GM18951 (cell line): ENCODE results near the gene KRT79.

ENCODE experiments used
- POLR2A ChIP-seq: IDR thresholded peaks from 4 replicates; pipeline ENCODE4 v1.6.1; 2011; ENCODE audit warnings: mild to moderate bottlenecking; ENCODE audit not compliant: insufficient read length, insufficient read depth; ENCODE audit errors: extremely low read depth
- in situ Hi-C: fragments of 300-500 bp; cut with MboI; formaldehyde crosslinking; loops from one replicate; pipeline ENCODE4 v1.12.0; 2022; ENCODE audit warnings: low sequenced_read_pairs, mixed read lengths, inconsistent platforms; ENCODE audit not compliant: unreplicated experiment

Gene KRT79

GRCh38 chr12:52850681-52851080, 16.6 kb upstream of the KRT79 start:
- TF ChIP-seq POLR2A, result no peak
- in situ Hi-C loops, result no loop called here

GRCh38 chr12:52849511-52849910, 15.4 kb upstream of the KRT79 start:
- no peak for TF ChIP-seq POLR2A
- in situ Hi-C loops, result no loop called here

- TF ChIP-seq POLR2A, result no peak
- in situ Hi-C loops, result no loop called here
These were observed 14.6 kb upstream of the KRT79 start, which contains the start of gene KRT78 for GRCh38 chr12:52848661-52849255. Gene KRT78 (minus strand): TSS chr12:52848994. CDS start chr12:52848930, 64 bp downstream.

GRCh38 chr12:52847335-52848102, 13.4 kb upstream of the KRT79 start:
- TF ChIP-seq POLR2A, result no peak
- in situ Hi-C loops, result no loop called here

- TF ChIP-seq POLR2A, result no peak
- in situ Hi-C loops, result no loop called here
These were observed 12.4 kb upstream of the KRT79 start for GRCh38 chr12:52846356-52846970.

GRCh38 chr12:52845946-52846345, 11.8 kb upstream of the KRT79 start:
- TF ChIP-seq POLR2A, result no peak
- in situ Hi-C loops, result no loop called here

- no peak for TF ChIP-seq POLR2A
- in situ Hi-C loops, result no loop called here
These were observed 10.3 kb upstream of the KRT79 start for GRCh38 chr12:52844386-52844785.

- no peak for TF ChIP-seq POLR2A
- in situ Hi-C loops, result no loop called here
These were observed 5.5 kb upstream of the KRT79 start for GRCh38 chr12:52839436-52840105.

GRCh38 chr12:52838609-52839435, 4.7 kb upstream of the KRT79 start:
- in situ Hi-C loops, result no loop called here
- no peak for TF ChIP-seq POLR2A

GRCh38 chr12:52837781-52838608, 3.9 kb upstream of the KRT79 start:
- TF ChIP-seq POLR2A, result no peak
- in situ Hi-C loops, result no loop called here

- in situ Hi-C loops, result no loop called here
- no peak for TF ChIP-seq POLR2A
These were observed 3.3 kb upstream of the KRT79 start for GRCh38 chr12:52837413-52837741.
